Gastroesophageal sphincter (tissue), 3 donors: ENCODE data around the gene PVALB.

Experiments used
- CTCF ChIP-seq, 4 experiments: fragments of 200-600 bp in 2 of 4; fragments of 450-650 bp in 2 of 4; sonication (generic) in 1 of 4; IDR thresholded peaks; one replicate each; pipeline ENCODE4 v1.5.1; 2017 to 2019; ENCODE audit warnings: antibody characterized with exemption in 4 of 4, mild to moderate bottlenecking in 2 of 4, moderate library complexity in 2 of 4
- EP300 ChIP-seq: sonication (generic); formaldehyde crosslinking; IDR thresholded peaks from one replicate; pipeline ENCODE4 v1.6.1; 2017; ENCODE audit warnings: antibody characterized with exemption, mild to moderate bottlenecking
- POLR2A ChIP-seq, 2 donors: fragments of 450-650 bp; IDR thresholded peaks; one replicate each; pipeline ENCODE4 v1.6.1; 2017; ENCODE audit warnings: antibody characterized with exemption in 2 of 2, mild to moderate bottlenecking in 2 of 2, moderate library complexity in 1 of 2
- POLR2AphosphoS5 ChIP-seq: sonication (generic); formaldehyde crosslinking; IDR thresholded peaks from one replicate; pipeline ENCODE4 v1.6.1; 2017; ENCODE audit warnings: antibody characterized with exemption

- TF ChIP-seq CTCF (IDR thresholded peaks at IDR 0.05), result no peak
- TF ChIP-seq EP300, result no peak
- TF ChIP-seq POLR2AphosphoS5, result no peak
- no peak for TF ChIP-seq POLR2A (IDR thresholded peaks at IDR 0.05)
Measured at GRCh38 chr22:36764060-36764459, 52.8 kb downstream of the PVALB start.
